Fibroblast of skin of right quadriceps (primary cell): Measurements from ENCODE around the gene KPNA6.
A peak's percentile ranks its signal among the peaks of the same experiment; 100 is the strongest.
"Not testable (repeated sequence)": the region's sequence is repeated elsewhere in the genome, so short reads cannot be mapped to it uniquely, and the experiment has no call there.

Experiments
- DNase-seq: peaks from one replicate; pipeline ENCODE4 v3.0.0-alpha.2; 2013

KPNA6 gene

DNA sequence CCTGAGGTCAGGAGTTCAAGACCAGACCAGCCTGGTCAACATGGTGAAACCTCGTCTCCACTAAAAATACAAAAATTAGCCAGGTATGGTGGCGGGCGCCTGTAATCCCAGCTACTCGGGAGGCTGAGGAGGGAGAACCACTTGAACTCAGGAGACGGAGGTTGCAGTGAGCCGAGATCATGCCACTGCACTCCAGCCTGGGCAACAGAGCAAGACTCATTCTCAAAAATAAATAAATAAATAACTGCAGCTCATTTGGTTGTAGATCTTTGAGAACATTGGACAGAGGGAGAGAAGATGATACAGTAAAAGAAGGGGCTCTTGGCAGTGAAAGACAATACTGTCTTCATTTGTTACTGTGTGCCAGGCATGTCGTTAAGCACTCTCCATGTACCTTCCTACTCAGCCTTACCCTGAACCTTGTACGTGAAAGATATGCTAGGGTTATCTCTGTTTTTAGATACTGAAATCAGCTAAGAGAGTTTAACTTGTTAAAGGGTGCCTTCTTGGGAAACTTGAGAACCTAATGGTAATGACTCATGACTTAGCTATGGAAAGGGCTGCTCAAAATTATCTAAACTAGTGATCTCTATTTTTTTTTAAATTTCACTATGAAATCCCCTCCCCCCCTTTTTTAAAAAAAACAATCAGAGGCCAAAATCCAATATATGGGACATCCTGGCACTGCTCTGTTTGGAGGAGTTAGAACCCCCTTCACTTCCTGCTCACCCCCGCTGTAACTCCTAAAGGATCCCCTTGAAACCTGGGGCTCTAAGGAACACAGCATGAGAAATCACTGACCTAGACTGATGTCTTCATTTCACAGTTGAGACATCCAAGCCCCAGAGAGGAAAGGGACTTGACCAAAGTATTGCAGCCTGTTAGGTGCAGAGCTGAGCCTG, 6.8 kb upstream of the KPNA6 start:
- DNase-seq = peak; percentile 83

- no peak for DNase-seq
Observed at GRCh38 chr1:32104127-32104526, 3.7 kb upstream of the KPNA6 start.

DNA sequence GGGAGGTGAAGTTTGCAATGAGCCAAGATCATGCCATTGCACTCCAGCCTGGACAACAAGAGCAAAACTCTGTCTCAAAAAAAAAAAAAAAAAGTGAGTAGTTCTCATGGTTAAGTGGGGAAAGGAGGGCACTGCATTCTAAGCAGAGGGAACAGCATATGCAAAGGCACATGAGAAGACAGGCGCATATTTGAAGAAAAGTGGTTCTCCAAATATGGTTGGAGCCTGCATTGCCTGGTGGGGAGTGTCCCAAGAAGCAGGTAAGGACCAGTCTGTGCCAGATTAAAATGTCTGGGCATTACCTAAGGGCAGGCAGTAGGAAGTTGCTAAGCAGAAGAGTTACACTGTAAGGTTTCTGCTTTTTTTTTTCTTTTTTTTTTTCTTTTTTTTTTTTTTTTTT, 2.5 kb upstream of the KPNA6 start:
- DNase-seq = no peak

DNA sequence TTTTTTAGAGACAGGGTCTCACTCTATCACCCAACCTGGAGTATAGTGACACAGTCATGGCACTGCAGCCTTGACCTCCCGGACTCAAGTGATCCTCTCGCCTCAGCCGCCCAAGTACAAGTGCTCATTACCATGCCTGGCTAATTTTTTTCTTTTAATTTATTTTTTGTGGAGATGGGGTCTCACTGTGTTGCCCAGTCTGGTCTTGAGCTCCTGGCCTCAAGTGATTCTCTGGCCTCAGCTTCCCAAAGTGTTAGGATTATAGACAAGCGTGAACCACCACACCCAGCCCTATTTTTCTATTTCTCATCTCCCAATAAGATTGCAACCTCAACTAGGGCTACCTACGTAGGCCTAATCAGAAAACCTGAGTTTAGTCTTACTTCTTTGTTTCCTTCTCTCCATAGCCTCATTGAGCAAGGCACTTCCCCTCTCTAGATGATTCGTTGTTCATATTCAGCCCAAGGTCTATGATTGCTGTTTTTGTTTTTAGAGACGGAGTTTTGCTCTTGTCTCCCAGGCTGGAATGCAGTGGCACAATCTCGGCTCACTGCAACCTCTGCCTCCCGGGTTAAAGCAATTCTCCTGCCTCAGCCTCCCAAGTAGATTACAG, 1.1 kb upstream of the KPNA6 start:
- no peak for DNase-seq

GRCh38 chr1:32111040-32111623, 3.3 kb downstream of the KPNA6 start:
- DNase-seq = no peak

DNA sequence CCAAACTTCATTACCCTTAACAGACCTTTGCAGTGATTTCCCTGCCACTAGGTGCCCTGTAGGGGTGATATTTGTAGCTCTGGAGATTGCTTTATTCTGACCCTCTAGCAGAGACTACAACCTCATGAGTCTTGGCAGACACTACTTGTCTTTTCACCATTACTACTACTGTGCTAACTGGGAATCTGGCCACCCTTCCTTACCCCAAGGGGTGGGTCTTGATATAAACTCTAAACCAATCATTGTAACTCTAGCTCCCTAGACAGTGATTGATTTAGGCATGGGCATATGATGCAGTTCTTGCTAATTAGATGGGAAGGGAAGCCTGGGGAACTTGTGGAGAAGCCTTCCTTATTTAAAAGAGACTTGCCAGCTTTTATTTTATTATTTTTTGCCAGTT, 3.9 kb downstream of the KPNA6 start:
- no peak for DNase-seq

DNA sequence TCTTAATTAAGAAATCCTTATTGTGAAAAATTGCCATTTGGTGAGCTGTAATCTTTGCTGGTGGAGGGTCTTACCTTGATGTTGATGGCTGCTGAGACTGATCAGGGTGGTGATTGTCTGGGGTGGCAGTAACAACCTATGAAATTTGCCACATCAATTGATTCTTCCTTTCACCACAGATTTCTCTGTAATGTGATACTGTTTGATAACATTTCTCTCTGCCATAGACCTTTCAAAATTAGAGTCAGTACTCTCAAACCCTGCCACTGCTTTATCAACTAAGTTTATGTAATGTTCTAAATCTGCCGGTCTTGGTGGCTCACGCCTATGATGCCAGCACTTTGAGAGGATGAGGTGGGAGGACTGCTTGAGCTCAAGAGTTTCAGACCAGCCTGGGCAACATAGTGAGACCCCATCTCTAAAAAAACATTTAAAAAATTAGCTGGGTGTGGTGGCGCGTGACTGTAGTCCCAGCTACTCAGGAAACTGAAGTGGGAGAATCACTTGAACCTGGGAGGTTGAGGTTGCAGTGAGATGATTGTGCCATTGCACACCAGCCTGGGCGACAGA, 5.0 kb downstream of the KPNA6 start:
- DNase-seq = no peak

DNA sequence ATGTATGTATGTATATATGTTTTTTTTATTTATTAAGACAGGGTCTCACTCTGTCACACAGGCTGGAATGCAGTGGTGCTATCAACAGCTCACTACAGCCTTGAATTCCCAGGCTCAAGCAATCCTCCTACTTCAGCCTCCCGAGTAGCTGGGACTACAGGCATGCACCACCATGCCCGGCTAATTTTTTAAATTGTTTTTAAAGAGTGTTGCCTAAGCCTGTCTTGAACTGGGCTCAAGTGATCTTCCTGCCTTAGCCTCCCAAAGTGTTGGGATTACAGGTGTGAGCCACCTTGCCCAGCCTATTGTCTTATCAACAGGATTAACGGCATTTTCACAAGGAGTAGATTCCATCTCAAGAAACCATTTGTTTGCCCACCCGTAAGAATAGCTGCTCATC, 5.6 kb downstream of the KPNA6 start:
- DNase-seq = not testable (repeated sequence)

DNA sequence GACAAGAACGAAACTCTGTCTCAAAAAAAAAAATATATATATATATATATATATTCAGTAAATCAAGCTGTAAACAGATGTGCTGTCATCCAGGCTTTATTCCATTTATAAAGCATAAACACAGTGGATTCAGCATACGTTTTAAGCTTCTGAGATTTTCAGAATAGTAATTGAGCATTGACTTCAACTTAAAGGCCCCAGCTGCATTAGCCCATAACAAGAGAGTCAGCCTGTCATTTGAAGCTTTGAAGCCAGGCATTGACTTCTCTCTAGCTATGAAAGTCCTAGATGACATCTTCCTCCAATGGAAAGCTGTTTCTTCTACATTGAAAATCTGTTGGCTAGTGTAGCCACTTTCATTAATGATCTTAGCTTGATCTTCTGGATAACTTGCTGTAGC, 6.6 kb downstream of the KPNA6 start:
- DNase-seq = no peak

DNA sequence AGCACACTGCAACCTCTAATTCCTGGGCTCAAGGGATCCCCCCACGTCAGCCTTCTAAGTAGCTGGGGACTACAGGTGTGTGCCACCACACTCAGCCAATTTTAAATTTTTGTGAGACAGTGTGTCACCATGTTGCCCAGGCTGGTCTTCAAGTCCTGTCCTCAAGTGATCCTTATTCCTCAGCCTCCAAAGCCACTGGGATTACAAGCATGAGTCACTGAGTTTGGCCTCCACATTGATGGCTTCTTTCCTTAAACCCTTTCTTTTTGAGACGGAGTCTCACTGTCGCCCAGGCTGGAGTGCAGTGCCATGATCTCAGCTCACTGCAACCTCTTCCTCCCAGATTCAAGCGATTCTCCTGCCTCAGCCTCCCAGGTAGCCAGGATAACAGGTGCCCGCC, 7.6 kb downstream of the KPNA6 start:
- no peak for DNase-seq

DNA sequence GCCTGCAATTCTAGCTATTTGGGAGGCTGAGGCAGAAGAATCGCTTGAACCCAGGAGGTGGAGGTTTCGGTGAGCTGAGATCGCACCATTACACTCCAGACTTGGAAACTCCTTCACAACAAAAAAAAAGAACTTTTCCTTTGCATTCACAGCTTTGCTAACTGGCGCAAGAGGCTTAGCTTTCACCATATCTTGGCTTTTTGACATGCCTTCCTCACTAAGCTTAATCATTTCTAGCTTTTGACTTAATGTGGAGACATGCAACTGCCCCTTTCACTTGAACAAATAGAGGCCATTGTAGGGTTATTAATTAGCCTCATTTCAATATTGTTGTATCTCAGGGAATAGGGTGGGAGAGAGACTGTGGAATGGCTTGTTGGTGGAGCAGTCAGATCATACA, 8.7 kb downstream of the KPNA6 start:
- DNase-seq = no peak

DNA sequence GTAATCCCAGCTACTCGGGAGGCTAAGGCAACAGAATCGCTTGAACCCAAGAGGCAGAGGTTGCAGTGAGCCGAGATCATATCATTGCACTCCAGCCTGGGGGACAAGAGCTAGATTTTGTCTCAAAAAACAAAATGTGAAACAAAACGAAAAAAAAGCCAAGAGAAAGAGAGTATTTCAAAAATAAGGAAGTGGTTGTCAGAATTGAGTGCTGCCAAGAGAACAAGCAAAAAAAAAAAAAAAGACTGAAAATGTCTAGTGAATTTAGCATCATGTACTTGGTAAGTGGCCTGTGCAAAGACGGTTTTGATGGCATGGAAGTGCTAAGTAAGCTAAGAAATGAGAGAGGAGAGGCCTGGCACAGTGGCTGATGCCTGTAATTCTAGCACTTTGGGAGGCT, 14.3 kb downstream of the KPNA6 start:
- DNase-seq = no peak

DNA sequence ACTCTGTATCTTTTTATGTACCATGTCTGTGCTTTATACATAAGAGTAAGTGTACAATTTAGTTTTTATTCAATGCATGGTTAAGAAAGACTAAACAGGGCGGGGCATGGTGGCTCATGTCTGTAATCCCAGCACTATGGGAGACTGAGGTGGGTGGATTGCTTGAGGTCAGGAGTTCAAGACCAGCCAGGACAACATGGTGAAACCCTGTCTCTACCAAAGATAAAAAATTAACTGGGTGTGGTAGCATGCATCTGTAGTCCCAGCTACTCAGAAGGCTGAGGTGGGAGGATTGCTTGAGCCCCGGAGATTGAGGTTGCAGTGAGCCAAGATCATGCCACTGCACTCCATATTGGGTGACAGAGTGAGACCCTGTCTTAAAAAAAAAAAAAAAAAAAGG, 15.5 kb downstream of the KPNA6 start:
- DNase-seq = not testable (repeated sequence)

- DNase-seq = no peak
Observed at GRCh38 chr1:32125313-32125712, 17.5 kb downstream of the KPNA6 start.

DNA sequence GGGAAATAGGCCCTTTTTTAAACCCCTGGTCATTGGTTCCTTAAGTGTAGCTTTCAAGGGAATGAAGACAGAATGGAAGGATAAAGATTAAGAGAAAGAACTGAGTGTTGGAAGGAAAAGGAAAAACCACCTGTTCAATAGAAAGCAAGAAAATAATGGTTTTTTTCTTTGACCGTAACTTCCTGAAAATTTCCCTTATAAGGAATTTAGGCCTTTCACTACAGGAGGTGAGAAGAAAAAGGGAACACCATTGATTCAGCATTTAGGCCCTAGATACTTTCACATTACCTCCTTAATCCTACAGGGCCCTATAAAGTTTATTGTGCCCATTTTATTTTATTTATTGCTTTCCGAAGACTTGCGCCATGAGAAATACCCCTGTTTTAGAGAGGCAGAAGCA, 18.9 kb downstream of the KPNA6 start:
- no peak for DNase-seq

GRCh38 chr1:32127409-32128198, 19.7 kb downstream of the KPNA6 start:
- DNase-seq = no peak

GRCh38 chr1:32128479-32128878, 20.6 kb downstream of the KPNA6 start:
- no peak for DNase-seq

- no peak for DNase-seq
Observed at GRCh38 chr1:32128964-32129363, 21.1 kb downstream of the KPNA6 start.

GRCh38 chr1:32133950-32134280, 26.1 kb downstream of the KPNA6 start:
- DNase-seq = not testable (repeated sequence)

GRCh38 chr1:32137111-32137510, 29.3 kb downstream of the KPNA6 start:
- no peak for DNase-seq

GRCh38 chr1:32138965-32139364, 31.1 kb downstream of the KPNA6 start:
- DNase-seq = peak; percentile 60

GRCh38 chr1:32142446-32143301, 34.8 kb downstream of the KPNA6 start:
- peak; percentile 76 for DNase-seq
